ENCODE measurements around the gene MOG.

Gene MOG

Small RNA genes lying within 50 kb of the gene (small RNA-seq; reads per million reads assigned to genes)
- gene SUMO2P1 = 0 to 0.35 reads per million in 2 experiments
